CD1c-positive myeloid dendritic cell (primary cell): Measurements from ENCODE around the gene RAD51B.

Experiments
- DNase-seq: peaks from one replicate; pipeline ENCODE4 v3.0.0-alpha.2; 2016; ENCODE audit errors: extremely low spot score

RAD51B gene

GRCh38 chr14:68550338-68550715, 730.7 kb downstream of the RAD51B start:
- no peak for DNase-seq

GRCh38 chr14:68551045-68551683, 731.6 kb downstream of the RAD51B start:
- peak; percentile 24 for DNase-seq

GRCh38 chr14:68552075-68552474, 732.5 kb downstream of the RAD51B start:
- DNase-seq = no peak

- DNase-seq = peak; percentile 56
These were observed 733.0 kb downstream of the RAD51B start for GRCh38 chr14:68552602-68553001.

GRCh38 chr14:68553311-68553710, 733.7 kb downstream of the RAD51B start:
- no peak for DNase-seq

- no peak for DNase-seq
These were observed 734.7 kb downstream of the RAD51B start for GRCh38 chr14:68554231-68554630.

GRCh38 chr14:68556253-68556652, 736.7 kb downstream of the RAD51B start:
- DNase-seq = no peak

- no peak for DNase-seq
These were observed 738.1 kb downstream of the RAD51B start for GRCh38 chr14:68557648-68558047.

- no peak for DNase-seq
These were observed 738.5 kb downstream of the RAD51B start for GRCh38 chr14:68558096-68558495.

- no peak for DNase-seq
These were observed 740.4 kb downstream of the RAD51B start for GRCh38 chr14:68559949-68560348.

- DNase-seq = no peak
These were observed 742.0 kb downstream of the RAD51B start for GRCh38 chr14:68561531-68562007.

GRCh38 chr14:68562911-68563250, 743.3 kb downstream of the RAD51B start:
- no peak for DNase-seq

- DNase-seq = no peak
These were observed 743.9 kb downstream of the RAD51B start for GRCh38 chr14:68563251-68564131.

GRCh38 chr14:68564191-68564825, 744.7 kb downstream of the RAD51B start:
- DNase-seq = no peak

GRCh38 chr14:68564826-68565759, 745.5 kb downstream of the RAD51B start:
- DNase-seq = no peak

GRCh38 chr14:68566075-68566474, 746.5 kb downstream of the RAD51B start:
- no peak for DNase-seq

- peak; percentile 53 for DNase-seq
These were observed 749.6 kb downstream of the RAD51B start for GRCh38 chr14:68568907-68569897.

- no peak for DNase-seq
These were observed 750.4 kb downstream of the RAD51B start for GRCh38 chr14:68569970-68570409.

- DNase-seq = no peak
These were observed 751.6 kb downstream of the RAD51B start for GRCh38 chr14:68571114-68571591.

GRCh38 chr14:68571928-68572525, 752.4 kb downstream of the RAD51B start:
- DNase-seq = no peak
